GM23338 (cell line): ENCODE data around the gene WWP2. TPM values are rescaled to one million over a fixed set of nuclear protein-coding genes. Genes with fewer than 3 reads are reported as not detected.

Experiments used
- ATAC-seq: fragments of 200-7000 bp; cut with Tn5 transposase; 3 replicates; pipeline ENCODE4 v1.9.1; 2020
- DNase-seq: peaks from one replicate; pipeline ENCODE4 v3.0.0-alpha.2; 2015; ENCODE audit warnings: low spot score
- H2AFZ ChIP-seq: fragments of 200-600 bp; sonication (generic); 2 replicates; pipeline ENCODE4 v1.8.0; 2016; ENCODE audit warnings: antibody characterized with exemption, mild to moderate bottlenecking, moderate library complexity
- H3F3A ChIP-seq: fragments of 200-600 bp; sonication (generic); replicated peaks from 2 replicates; pipeline ENCODE4 v1.8.0; 2017; ENCODE audit warnings: antibody characterized with exemption, mixed run types, low read depth
- H3K27ac ChIP-seq: fragments of 200-600 bp; sonication (generic); 2 replicates; pipeline ENCODE4 v1.6.1; 2016; ENCODE audit warnings: low read depth
- H3K27me3 ChIP-seq: fragments of 200-600 bp; sonication (generic); 2 replicates; pipeline ENCODE4 v1.8.0; 2016; ENCODE audit warnings: mild to moderate bottlenecking, mixed run types, moderate library complexity; ENCODE audit not compliant: insufficient read depth
- H3K36me3 ChIP-seq: fragments of 200-600 bp; sonication (generic); 2 replicates; pipeline ENCODE4 v1.8.0; 2016; ENCODE audit warnings: mild to moderate bottlenecking; ENCODE audit not compliant: insufficient read depth
- H3K4me1 ChIP-seq: fragments of 200-600 bp; sonication (generic); 2 replicates; pipeline ENCODE4 v1.8.0; 2016; ENCODE audit warnings: mild to moderate bottlenecking, moderate library complexity; ENCODE audit not compliant: insufficient read depth
- H3K4me2 ChIP-seq: fragments of 200-600 bp; sonication (generic); 2 replicates; pipeline ENCODE4 v1.7.1; 2017; ENCODE audit warnings: mixed run types
- H3K4me3 ChIP-seq: fragments of 200-600 bp; sonication (generic); 2 replicates; pipeline ENCODE4 v1.6.1; 2016; ENCODE audit warnings: mixed run types
- H3K79me2 ChIP-seq: fragments of 200-600 bp; sonication (generic); replicated peaks from 2 replicates; pipeline ENCODE4 v1.8.0; 2017; ENCODE audit warnings: mild to moderate bottlenecking; ENCODE audit not compliant: insufficient read depth
- H3K9me2 ChIP-seq: fragments of 200-600 bp; sonication (generic); 2 replicates; pipeline ENCODE4 v1.8.0; 2017; ENCODE audit not compliant: insufficient read depth
- H4K20me1 ChIP-seq: fragments of 200-600 bp; sonication (generic); replicated peaks from 2 replicates; pipeline ENCODE4 v1.8.0; 2017; ENCODE audit warnings: mild to moderate bottlenecking; ENCODE audit not compliant: insufficient read depth
- H3K27ac Mint-ChIP-seq: 2 replicates; pipeline ENCODE4 v1.8.0; 2020; ENCODE audit warnings: inconsistent platforms, mild to moderate bottlenecking, moderate library complexity, mixed read lengths
- H3K27me3 Mint-ChIP-seq: 3 replicates; pipeline ENCODE4 v1.8.0; 2022; ENCODE audit warnings: low read depth, mild to moderate bottlenecking, moderate library complexity, mixed read lengths, inconsistent platforms; ENCODE audit not compliant: insufficient read depth, poor library complexity
- H3K36me3 Mint-ChIP-seq: 3 replicates; pipeline ENCODE4 v1.8.0; 2021; ENCODE audit warnings: low read depth, mild to moderate bottlenecking, inconsistent platforms, moderate library complexity, mixed read lengths
- H3K4me1 Mint-ChIP-seq: 3 replicates; pipeline ENCODE4 v1.8.0; 2020; ENCODE audit warnings: mild to moderate bottlenecking, inconsistent platforms, mixed read lengths
- H3K4me3 Mint-ChIP-seq: 3 replicates; pipeline ENCODE4 v1.8.0; 2021; ENCODE audit warnings: moderate library complexity, mild to moderate bottlenecking, inconsistent platforms, mixed read lengths
- H3K9me3 Mint-ChIP-seq: 3 replicates; pipeline ENCODE4 v1.8.0; 2020; ENCODE audit warnings: moderate library complexity, mild to moderate bottlenecking, inconsistent platforms, mixed read lengths
- CREB1 ChIP-seq: fragments of 250-450 bp; sonication (Bioruptor Pico); IDR thresholded peaks from 2 replicates; pipeline ENCODE4 v1.5.0; 2020; ENCODE audit warnings: low read depth, mild to moderate bottlenecking, moderate library complexity
- ETS1 ChIP-seq: IDR thresholded peaks from 2 replicates; pipeline ENCODE4 v1.6.1; 2016; ENCODE audit warnings: antibody characterized with exemption
- EZH2 ChIP-seq: fragments of 200-600 bp; sonication (generic); IDR thresholded peaks from one replicate; pipeline ENCODE4 v1.8.0; 2017; ENCODE audit warnings: antibody characterized with exemption, mild to moderate bottlenecking, low read depth; ENCODE audit not compliant: unreplicated experiment
- EZH2phosphoT487 ChIP-seq: fragments of 200-600 bp; sonication (generic); IDR thresholded peaks from one replicate; pipeline ENCODE4 v1.8.1; 2018; ENCODE audit warnings: antibody characterized with exemption; ENCODE audit not compliant: unreplicated experiment
- JUNB ChIP-seq: IDR thresholded peaks from one replicate; pipeline ENCODE4 v1.6.1; 2016; ENCODE audit warnings: antibody characterized with exemption; ENCODE audit not compliant: unreplicated experiment
- POLR2AphosphoS5 ChIP-seq: IDR thresholded peaks from 2 replicates; pipeline ENCODE4 v1.6.1; 2016; ENCODE audit warnings: antibody characterized with exemption, low read depth
- REST ChIP-seq: IDR thresholded peaks from one replicate; pipeline ENCODE4 v1.6.1; 2018; ENCODE audit warnings: antibody characterized with exemption; ENCODE audit not compliant: unreplicated experiment
- STAT1 ChIP-seq: IDR thresholded peaks from one replicate; pipeline ENCODE4 v1.6.1; 2016; ENCODE audit warnings: antibody characterized with exemption; ENCODE audit not compliant: unreplicated experiment
- ZNF331 ChIP-seq: fragments of 250-450 bp; sonication (Bioruptor Pico); IDR thresholded peaks from 2 replicates; pipeline ENCODE4 v1.5.0; 2020; ENCODE audit warnings: low read depth, mild to moderate bottlenecking, moderate library complexity
- polyA plus RNA-seq: library from polyadenylated mRNA; unstranded; fragments of >200 nt; fragmentation: Nextera tagmentation; extraction: Ambion mirVana; gene quantifications from 2 replicates; pipeline ENCODE4 v1.2.1, GENCODE V29; 2016
- total RNA-seq: library from RNA; depleted of rRNA; stranded (reverse); fragments of >200 nt; shearing (Covaris generic); gene quantifications from 2 replicates; pipeline ENCODE4 v1.2.3, GENCODE V29; 2014

The WWP2 gene
- total and polyA plus RNA-seq, 2 experiments from 2014 or later: 12.3 to 35.5 TPM

GRCh38 chr16:69821844-69822173 lies 59.7 kb downstream of the WWP2 start (continued):
- TF ChIP-seq REST (no peak), JUNB (no peak), POLR2AphosphoS5 (no peak)

- DNase-seq: no peak
- Histone ChIP-seq H3K9me2 (no peaks in the 10 kb centered on the region), H3K79me2 (no peaks in the 10 kb centered on the region), H3K4me2 (no peak overlapping the region), H3K27ac (no peak overlapping the region), H3K4me1 (peaks cover 12% of the 10 kb centered on the region; the same call in 1 of the 2 replicates), H3K36me3 (no peaks in the 10 kb centered on the region), H2AFZ (no peak overlapping the region), H4K20me1 (no peaks in the 10 kb centered on the region), H3K27me3 (no peaks in the 10 kb centered on the region), H3K4me3 (no peak overlapping the region), H3F3A (no peaks in the 10 kb centered on the region)
- Mint-ChIP-seq H3K27ac (0 out of 2 replicates have a peak overlapping the region, but pooled peaks have one; percentile 15), H3K36me3 (peaks cover 9% of the 10 kb centered on the region), H3K27me3 (peaks cover 6% of the 10 kb centered on the region), H3K4me3 (no peak overlapping the region), H3K4me1 (peaks cover 23% of the 10 kb centered on the region), H3K9me3 (peaks cover 2% of the 10 kb centered on the region; the same call in 1 of the 3 replicates)
- TF ChIP-seq ETS1 (no peak), JUNB (no peak), EZH2phosphoT487 (no peak)
- no peak for ATAC-seq
Measured at GRCh38 chr16:69822174-69822935, 60.2 kb downstream of the WWP2 start.

- Histone ChIP-seq H3K4me1 (peaks cover 6% of the 10 kb centered on the region; the same call in 1 of the 2 replicates), H3K27ac (peak overlapping the region; percentile 50; the same call in 1 of the 2 replicates), H2AFZ (no peak overlapping the region), H3K4me3 (no peak overlapping the region), H3K36me3 (no peaks in the 10 kb centered on the region), H3K27me3 (no peaks in the 10 kb centered on the region), H3F3A (no peaks in the 10 kb centered on the region), H3K79me2 (no peaks in the 10 kb centered on the region), H3K9me2 (no peaks in the 10 kb centered on the region), H3K4me2 (no peak overlapping the region), H4K20me1 (no peaks in the 10 kb centered on the region; the same call in 1 of the 2 replicates)
- DNase-seq (no peak), ATAC-seq (no peak)
- H3K4me3 Mint-ChIP-seq: no peak overlapping the region
- peaks cover 16% of the 10 kb centered on the region for H3K4me1 Mint-ChIP-seq
- no peaks in the 10 kb centered on the region; the same call in 2 of the 3 replicates for H3K36me3 Mint-ChIP-seq
- H3K27me3 Mint-ChIP-seq: peaks cover 8% of the 10 kb centered on the region
- no peaks in the 10 kb centered on the region for H3K9me3 Mint-ChIP-seq
- no peak overlapping the region for H3K27ac Mint-ChIP-seq
- no peak for TF ChIP-seq STAT1
- TF ChIP-seq CREB1 (CRISPR knock-in tag): no peak
- TF ChIP-seq ZNF331 (CRISPR knock-in tag): no peak
- no peak for TF ChIP-seq EZH2
- no peak for TF ChIP-seq JUNB
- no peak for TF ChIP-seq ETS1
Measured at GRCh38 chr16:69823831-69824563, 61.9 kb downstream of the WWP2 start.
